ENCODE data around the gene CCDC50.

GRCh38 chr3:191296041-191296541 is 33.1 kb upstream of the CCDC50 start:
- TF ChIP-seq, protein P1, sequence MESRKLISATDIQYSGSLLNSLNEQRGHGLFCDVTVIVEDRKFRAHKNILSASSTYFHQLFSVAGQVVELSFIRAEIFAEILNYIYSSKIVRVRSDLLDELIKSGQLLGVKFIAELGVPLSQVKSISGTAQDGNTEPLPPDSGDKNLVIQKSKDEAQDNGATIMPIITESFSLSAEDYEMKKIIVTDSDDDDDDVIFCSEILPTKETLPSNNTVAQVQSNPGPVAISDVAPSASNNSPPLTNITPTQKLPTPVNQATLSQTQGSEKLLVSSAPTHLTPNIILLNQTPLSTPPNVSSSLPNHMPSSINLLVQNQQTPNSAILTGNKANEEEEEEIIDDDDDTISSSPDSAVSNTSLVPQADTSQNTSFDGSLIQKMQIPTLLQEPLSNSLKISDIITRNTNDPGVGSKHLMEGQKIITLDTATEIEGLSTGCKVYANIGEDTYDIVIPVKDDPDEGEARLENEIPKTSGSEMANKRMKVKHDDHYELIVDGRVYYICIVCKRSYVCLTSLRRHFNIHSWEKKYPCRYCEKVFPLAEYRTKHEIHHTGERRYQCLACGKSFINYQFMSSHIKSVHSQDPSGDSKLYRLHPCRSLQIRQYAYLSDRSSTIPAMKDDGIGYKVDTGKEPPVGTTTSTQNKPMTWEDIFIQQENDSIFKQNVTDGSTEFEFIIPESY (IDR thresholded peaks at IDR 0.05; ENCODE audit: extremely low read depth, insufficient replicate concordance, low read length): no peak
- TF ChIP-seq, protein P2, sequence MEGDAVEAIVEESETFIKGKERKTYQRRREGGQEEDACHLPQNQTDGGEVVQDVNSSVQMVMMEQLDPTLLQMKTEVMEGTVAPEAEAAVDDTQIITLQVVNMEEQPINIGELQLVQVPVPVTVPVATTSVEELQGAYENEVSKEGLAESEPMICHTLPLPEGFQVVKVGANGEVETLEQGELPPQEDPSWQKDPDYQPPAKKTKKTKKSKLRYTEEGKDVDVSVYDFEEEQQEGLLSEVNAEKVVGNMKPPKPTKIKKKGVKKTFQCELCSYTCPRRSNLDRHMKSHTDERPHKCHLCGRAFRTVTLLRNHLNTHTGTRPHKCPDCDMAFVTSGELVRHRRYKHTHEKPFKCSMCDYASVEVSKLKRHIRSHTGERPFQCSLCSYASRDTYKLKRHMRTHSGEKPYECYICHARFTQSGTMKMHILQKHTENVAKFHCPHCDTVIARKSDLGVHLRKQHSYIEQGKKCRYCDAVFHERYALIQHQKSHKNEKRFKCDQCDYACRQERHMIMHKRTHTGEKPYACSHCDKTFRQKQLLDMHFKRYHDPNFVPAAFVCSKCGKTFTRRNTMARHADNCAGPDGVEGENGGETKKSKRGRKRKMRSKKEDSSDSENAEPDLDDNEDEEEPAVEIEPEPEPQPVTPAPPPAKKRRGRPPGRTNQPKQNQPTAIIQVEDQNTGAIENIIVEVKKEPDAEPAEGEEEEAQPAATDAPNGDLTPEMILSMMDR (IDR thresholded peaks at IDR 0.05 in 2 of 3, conservative IDR thresholded peaks at IDR 0.05 in 1 of 3; ENCODE audit: borderline replicate concordance in 1 of 3, insufficient read depth in 1 of 3, low read depth in 2 of 3, low read length in 2 of 3): no peak
- TF ChIP-seq SP1 (IDR thresholded peaks at IDR 0.05; ENCODE audit: low read depth) (no peak), EZH2phosphoT487 (IDR thresholded peaks at IDR 0.05; ENCODE audit: borderline replicate concordance) (no peak)

Data from HCT116 (cell line).